Fibroblast of skin of left biceps (primary cell): ENCODE results near the gene XAB2.

Experiments used
- DNase-seq, 2 experiments: peaks; one replicate each; pipeline ENCODE4 v3.0.0-alpha.2; 2013; ENCODE audit warnings: low read depth in 2 of 2

Gene XAB2

GRCh38 chr19:7629347-7630054 is at the start of gene XAB2, which contains the start of gene PET100:
Gene XAB2, minus strand, starts transcription at chr19:7629545. Its CDS starts 18 bp downstream, at chr19:7629527.
Gene PET100, plus strand, starts transcription at chr19:7629793. Its CDS starts 41 bp downstream, at chr19:7629834.
- peak; percentile 96 to 97 for DNase-seq

- DNase-seq, result no peak
Measured at GRCh38 chr19:7677669-7678311, 48.4 kb upstream of the XAB2 start.

GRCh38 chr19:7676854-7677253 is 47.5 kb upstream of the XAB2 start, which contains the start of gene MCEMP1:
Gene MCEMP1, plus strand, starts transcription at chr19:7677090. Its CDS starts 31 bp downstream, at chr19:7677121.
- no peak for DNase-seq

- DNase-seq, result no peak
Measured at GRCh38 chr19:7676376-7676775, 47.0 kb upstream of the XAB2 start.

- DNase-seq, result peak in 1 of 2 experiments; percentile 5
Measured at GRCh38 chr19:7674010-7675005, 45.0 kb upstream of the XAB2 start.

GRCh38 chr19:7672522-7672921 is 43.2 kb upstream of the XAB2 start:
- DNase-seq, result no peak

- no peak for DNase-seq
Measured at GRCh38 chr19:7670790-7671189, 41.4 kb upstream of the XAB2 start.

GRCh38 chr19:7670150-7670783 is 40.9 kb upstream of the XAB2 start:
- no peak for DNase-seq

- DNase-seq, result no peak
Measured at GRCh38 chr19:7669641-7670040, 40.3 kb upstream of the XAB2 start.

GRCh38 chr19:7668842-7669241 is 39.5 kb upstream of the XAB2 start, which contains the start of gene RETN:
Gene RETN, plus strand, starts transcription at chr19:7669049. Its CDS starts 278 bp downstream, at chr19:7669327.
- no peak for DNase-seq

- DNase-seq, result peak; percentile 56 to 72
Measured at GRCh38 chr19:7665076-7665475, 35.7 kb upstream of the XAB2 start.

GRCh38 chr19:7663706-7664105 is 34.4 kb upstream of the XAB2 start:
- no peak for DNase-seq

- DNase-seq, result no peak
Measured at GRCh38 chr19:7662657-7663056, 33.3 kb upstream of the XAB2 start.

GRCh38 chr19:7661744-7662538 is 32.6 kb upstream of the XAB2 start:
- no peak for DNase-seq

- DNase-seq, result no peak
Measured at GRCh38 chr19:7658219-7658686, 28.9 kb upstream of the XAB2 start.

GRCh38 chr19:7657131-7657751 is 27.9 kb upstream of the XAB2 start:
- DNase-seq, result no peak

- DNase-seq, result no peak
Measured at GRCh38 chr19:7655581-7655980, 26.2 kb upstream of the XAB2 start.

- no peak for DNase-seq
Measured at GRCh38 chr19:7654401-7654800, 25.1 kb upstream of the XAB2 start.

GRCh38 chr19:7652061-7652641 is 22.8 kb upstream of the XAB2 start:
- DNase-seq, result peak in 1 of 2 experiments; percentile 23

- no peak for DNase-seq
Measured at GRCh38 chr19:7650148-7650547, 20.8 kb upstream of the XAB2 start.
